ENCODE results near the gene PLEKHA5. TPM values are rescaled to one million over a fixed set of nuclear protein-coding genes. Genes with fewer than 3 reads are reported as not detected.

The PLEKHA5 gene
- total and polyA plus RNA-seq, 7 donors = 7.0 to 32.6 (median 14.7) TPM

DNA sequence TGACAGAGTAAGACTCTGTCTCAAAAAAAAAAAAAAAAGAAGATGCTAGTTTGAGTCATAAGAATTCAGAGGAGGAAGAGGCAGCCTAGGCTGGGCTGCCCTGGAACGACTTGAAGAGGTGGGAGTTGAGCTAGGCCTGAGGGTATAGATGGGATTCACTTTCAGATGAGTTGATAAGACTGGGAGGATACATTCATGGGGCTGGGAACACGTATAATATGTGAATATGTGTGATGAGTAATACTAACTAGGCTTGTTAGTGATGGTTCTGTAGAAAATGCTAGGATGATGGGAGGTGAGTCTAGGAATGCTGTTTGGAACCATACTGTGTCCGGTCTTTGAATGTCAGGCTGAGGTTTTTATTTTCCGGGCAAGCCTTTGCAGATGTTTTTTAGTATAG, 9.0 kb downstream of the PLEKHA5 start:
- intact Hi-C loops (cut with DNase I) = no loop called here
- Histone ChIP-seq H3K27ac (no peak overlapping the region), H3K36me3 (peaks cover 0 to 5% (median 0%) of the 10 kb centered on the region in 4 donors), H3K9me3 (no peaks in the 10 kb centered on the region), H3K4me1 (peaks cover 0 to 8% (median 0%) of the 10 kb centered on the region in 4 donors), H3K4me3 (no peak overlapping the region), H3K27me3 (no peaks in the 10 kb centered on the region)
- no peak for DNase-seq
- 90 to 94% methylated on average over 4 of the region's 4 CpGs for WGBS, 2 donors
- no peak for TF ChIP-seq POLR2A (IDR thresholded peaks at IDR 0.05)
- TF ChIP-seq POLR2AphosphoS5 (IDR thresholded peaks at IDR 0.05) = no peak

DNA sequence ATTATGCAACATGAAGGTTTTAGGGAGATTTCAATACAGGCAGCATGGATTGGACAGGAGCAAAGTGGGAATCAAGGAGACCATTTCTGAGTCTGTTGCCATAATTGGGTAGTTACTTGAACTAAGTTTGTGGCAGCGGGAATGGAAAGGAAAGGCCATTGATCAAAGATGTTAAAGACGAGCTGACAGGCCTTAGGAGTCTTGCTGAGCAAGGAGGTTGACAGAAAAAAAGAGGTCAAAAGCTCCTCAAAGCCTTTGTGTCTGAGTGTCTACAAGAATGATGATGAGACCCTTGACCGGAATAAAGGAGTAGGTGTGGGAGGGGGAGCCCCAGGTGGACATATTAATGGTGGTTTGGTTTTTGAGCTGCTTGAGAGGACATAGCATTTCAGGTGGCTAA, 9.4 kb downstream of the PLEKHA5 start:
- Histone ChIP-seq H3K4me1 (peaks cover 0 to 8% (median 0%) of the 10 kb centered on the region in 4 donors), H3K27me3 (no peaks in the 10 kb centered on the region), H3K27ac (no peak overlapping the region), H3K36me3 (peaks cover 0 to 5% (median 0%) of the 10 kb centered on the region in 4 donors), H3K4me3 (no peak overlapping the region), H3K9me3 (no peaks in the 10 kb centered on the region)
- TF ChIP-seq EP300 (IDR thresholded peaks at IDR 0.05) (no peak), POLR2A (IDR thresholded peaks at IDR 0.05) (no peak), POLR2AphosphoS5 (IDR thresholded peaks at IDR 0.05) (no peak)
- TF ChIP-seq, protein P1, sequence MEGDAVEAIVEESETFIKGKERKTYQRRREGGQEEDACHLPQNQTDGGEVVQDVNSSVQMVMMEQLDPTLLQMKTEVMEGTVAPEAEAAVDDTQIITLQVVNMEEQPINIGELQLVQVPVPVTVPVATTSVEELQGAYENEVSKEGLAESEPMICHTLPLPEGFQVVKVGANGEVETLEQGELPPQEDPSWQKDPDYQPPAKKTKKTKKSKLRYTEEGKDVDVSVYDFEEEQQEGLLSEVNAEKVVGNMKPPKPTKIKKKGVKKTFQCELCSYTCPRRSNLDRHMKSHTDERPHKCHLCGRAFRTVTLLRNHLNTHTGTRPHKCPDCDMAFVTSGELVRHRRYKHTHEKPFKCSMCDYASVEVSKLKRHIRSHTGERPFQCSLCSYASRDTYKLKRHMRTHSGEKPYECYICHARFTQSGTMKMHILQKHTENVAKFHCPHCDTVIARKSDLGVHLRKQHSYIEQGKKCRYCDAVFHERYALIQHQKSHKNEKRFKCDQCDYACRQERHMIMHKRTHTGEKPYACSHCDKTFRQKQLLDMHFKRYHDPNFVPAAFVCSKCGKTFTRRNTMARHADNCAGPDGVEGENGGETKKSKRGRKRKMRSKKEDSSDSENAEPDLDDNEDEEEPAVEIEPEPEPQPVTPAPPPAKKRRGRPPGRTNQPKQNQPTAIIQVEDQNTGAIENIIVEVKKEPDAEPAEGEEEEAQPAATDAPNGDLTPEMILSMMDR (IDR thresholded peaks at IDR 0.05) = no peak
- WGBS, 2 donors = 90 to 94% methylated on average over 3 of the region's 3 CpGs
- no peak for DNase-seq
- intact Hi-C loops (cut with DNase I) = no loop called here

DNA sequence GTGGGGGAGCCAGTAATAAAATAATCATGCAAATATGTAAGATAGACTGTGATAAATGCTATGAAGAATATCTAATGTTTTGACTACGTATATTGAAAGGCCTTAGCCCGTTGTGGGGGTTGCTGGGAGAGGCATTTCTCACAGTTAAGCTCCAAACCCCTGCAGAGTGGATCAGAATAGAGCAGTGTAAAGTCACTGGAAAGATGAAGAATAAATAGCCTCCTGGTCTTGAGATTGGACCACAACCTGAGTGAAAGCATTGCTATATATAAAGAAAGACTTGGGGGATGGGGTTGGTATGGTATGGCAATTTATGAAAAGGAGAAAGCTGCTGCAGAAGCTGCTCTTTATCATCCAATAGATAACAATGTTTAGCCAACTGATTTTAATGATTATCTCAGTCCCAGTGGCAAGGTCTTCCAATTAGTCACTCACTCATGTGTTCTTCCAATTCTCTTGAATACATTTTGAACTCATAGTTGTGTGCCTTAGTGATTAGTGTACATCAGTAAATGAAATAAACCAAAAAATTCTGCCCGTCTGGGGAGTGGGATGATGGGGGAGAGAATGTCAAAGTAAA, 10.2 kb downstream of the PLEKHA5 start:
- DNase-seq = no peak
- H3K27me3 ChIP-seq = no peaks in the 10 kb centered on the region
- intact Hi-C loops (cut with DNase I) = no loop called here
- H3K4me3 ChIP-seq = no peak overlapping the region
- H3K4me1 ChIP-seq = peaks cover 0 to 8% (median 0%) of the 10 kb centered on the region in 4 donors
- no peak overlapping the region for H3K27ac ChIP-seq
- no peak for TF ChIP-seq EP300 (IDR thresholded peaks at IDR 0.05)
- no peaks in the 10 kb centered on the region for H3K9me3 ChIP-seq
- peaks cover 0 to 5% (median 0%) of the 10 kb centered on the region in 4 donors for H3K36me3 ChIP-seq
- 85 to 90% methylated on average over 3 of the region's 3 CpGs for WGBS, 2 donors

DNA sequence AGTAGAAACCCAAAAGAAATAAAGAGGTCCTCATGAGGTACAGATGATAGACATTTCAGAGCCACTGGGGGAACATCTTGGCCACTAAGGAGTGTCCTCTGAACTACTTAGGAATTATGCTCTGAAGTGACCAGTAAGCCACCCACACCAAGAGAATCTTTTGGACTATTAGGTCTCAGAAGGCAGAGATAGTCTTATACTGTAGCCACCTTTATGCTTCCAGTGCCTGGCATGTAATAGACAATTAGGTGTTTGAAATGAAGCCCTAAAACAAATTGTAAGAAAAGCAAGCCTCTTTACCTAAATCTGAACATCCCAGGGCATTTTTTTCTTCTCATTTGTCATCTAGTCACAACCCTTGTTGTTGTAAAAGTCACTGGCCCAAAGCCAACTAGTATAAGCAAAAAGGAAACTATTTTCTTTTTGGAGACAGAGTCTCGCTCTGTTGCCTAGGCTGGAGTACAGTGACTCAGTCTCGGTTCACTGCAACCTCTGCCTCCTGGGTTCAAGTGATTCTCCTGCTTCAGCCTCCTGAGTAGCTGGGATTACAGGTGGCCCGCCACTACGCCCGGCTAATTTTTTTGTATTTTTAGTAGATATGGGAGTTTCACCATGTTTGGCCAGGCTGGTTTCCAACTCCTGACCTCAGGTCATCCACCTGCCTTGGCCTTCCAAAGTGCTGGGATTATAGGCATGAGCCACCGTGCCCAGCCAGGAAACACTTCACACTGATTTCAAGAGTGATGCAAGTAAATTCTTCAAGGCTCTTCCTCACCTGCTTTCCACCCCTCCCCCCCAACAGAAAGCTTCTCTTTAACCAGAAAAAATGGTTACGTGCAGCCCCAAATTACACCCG, 11.1 kb downstream of the PLEKHA5 start:
- 77 to 79% methylated on average over 8 of the region's 8 CpGs for WGBS, 2 donors

DNA sequence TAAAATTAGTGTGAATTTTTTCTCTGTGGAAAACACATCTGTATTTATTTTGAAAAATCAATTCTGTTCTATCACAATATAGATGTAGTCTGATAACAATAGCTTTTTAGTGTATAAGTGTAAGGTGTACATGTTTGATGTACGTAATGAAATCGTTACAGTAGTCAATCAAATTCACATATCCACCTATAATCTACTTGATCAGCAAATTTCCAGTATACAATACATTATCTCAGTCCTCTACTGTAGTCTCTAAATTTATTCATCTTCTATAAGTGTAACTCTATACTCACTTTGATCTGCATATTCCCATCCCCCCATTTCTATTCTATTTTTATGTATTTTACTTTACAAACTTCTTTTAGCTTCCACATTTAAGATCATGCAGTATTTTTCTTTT, 13.0 kb downstream of the PLEKHA5 start:
- Histone ChIP-seq H3K27ac (no peak overlapping the region), H3K9me3 (no peaks in the 10 kb centered on the region), H3K4me3 (no peak overlapping the region), H3K36me3 (peaks cover 0 to 5% (median 0%) of the 10 kb centered on the region in 4 donors), H3K27me3 (no peaks in the 10 kb centered on the region), H3K4me1 (peaks cover 0 to 8% (median 0%) of the 10 kb centered on the region in 4 donors)
- 95 to 99% methylated on average over 2 of the region's 2 CpGs for WGBS, 2 donors
- TF ChIP-seq POLR2AphosphoS5 (IDR thresholded peaks at IDR 0.05) (no peak), POLR2A (IDR thresholded peaks at IDR 0.05) (no peak), EP300 (IDR thresholded peaks at IDR 0.05) (no peak)
- TF ChIP-seq, protein P1 (IDR thresholded peaks at IDR 0.05) = no peak
- intact Hi-C loops (cut with DNase I) = no loop called here
- no peak for DNase-seq

More for the DNA sequence above, 11.1 kb downstream of the PLEKHA5 start:
- H3K27me3 ChIP-seq = no peaks in the 10 kb centered on the region
- peaks cover 0 to 5% (median 0%) of the 10 kb centered on the region in 4 donors for H3K36me3 ChIP-seq
- H3K9me3 ChIP-seq = no peaks in the 10 kb centered on the region
- intact Hi-C loops (cut with DNase I) = no loop called here
- no peak overlapping the region for H3K4me3 ChIP-seq
- peaks cover 0 to 8% (median 0%) of the 10 kb centered on the region in 4 donors for H3K4me1 ChIP-seq
- no peak overlapping the region for H3K27ac ChIP-seq
- no peak for DNase-seq
- TF ChIP-seq EP300 (IDR thresholded peaks at IDR 0.05) (no peak), POLR2AphosphoS5 (IDR thresholded peaks at IDR 0.05) (no peak), POLR2A (IDR thresholded peaks at IDR 0.05) (no peak)
- TF ChIP-seq, protein P1 (IDR thresholded peaks at IDR 0.05) = no peak

Measured in sigmoid colon (tissue), 7 donors.